NCI-H748 treated with DMSO at 0.1 percent for 48 hours (cell line): ENCODE results near the gene ZNF622.
"Not testable (repeated sequence)": the region's sequence is repeated elsewhere in the genome, so short reads cannot be mapped to it uniquely, and the experiment has no call there.

Source experiments
- DNase-seq: peaks from one replicate; lab custom pipeline; 2025; lab: John Stamatoyannopoulos, UW

ZNF622 gene

DNA sequence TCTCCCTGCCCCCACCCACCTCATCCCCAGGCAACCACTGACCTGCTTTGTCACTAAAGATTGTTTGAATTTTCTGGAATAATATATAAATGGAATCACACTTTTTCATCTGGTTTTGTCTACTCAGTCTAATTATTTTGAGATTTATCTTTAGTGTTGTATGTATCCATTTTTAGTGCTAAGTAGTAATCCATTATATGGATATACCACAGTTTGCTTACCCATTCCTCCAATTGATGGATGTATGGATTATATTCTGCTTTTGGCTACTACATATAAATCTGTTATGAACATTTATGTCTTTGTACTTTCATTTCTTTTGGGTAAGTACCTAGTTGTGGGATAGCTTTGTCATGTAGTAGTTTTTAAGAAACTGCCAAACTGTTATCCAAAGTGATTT, 14.5 kb upstream of the ZNF622 start:
- no peak for DNase-seq

DNA sequence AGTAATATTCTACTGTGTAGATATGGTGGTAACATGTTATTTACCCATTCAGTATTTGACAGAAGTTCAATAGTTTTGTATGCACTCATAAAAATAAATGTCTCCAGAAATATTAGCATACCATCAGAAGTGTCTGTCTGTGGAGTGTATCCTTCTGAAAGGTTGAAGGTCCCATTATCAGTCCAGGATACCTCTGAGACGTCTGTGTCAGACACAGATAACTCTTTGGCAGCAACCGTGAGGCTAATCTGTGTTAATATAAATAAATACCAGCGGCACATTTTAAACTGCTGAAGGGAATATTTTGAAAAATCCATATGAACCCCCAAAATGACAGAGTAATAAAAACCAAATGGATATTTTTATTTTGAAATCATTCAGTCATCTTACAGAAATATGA, 11.9 kb upstream of the ZNF622 start:
- DNase-seq = no peak

DNA sequence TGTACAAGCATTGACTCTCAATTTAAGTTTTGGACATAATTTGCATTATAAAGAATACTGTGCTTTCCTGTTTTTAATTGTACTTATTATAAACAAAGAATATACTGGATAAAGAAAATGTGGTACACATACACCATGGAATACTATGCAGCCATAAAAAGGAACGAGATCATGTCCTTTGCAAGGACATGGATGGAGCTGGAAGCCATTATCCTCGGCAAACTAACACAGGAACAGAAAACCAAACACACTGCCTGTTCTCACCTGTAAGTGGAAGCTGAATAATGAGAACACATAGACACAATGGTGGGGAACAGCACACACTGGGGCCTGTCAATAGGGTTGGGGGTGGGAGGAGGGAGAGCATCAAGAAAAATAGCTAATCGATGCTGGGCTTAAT, 10.8 kb upstream of the ZNF622 start:
- not testable (repeated sequence) for DNase-seq

DNA sequence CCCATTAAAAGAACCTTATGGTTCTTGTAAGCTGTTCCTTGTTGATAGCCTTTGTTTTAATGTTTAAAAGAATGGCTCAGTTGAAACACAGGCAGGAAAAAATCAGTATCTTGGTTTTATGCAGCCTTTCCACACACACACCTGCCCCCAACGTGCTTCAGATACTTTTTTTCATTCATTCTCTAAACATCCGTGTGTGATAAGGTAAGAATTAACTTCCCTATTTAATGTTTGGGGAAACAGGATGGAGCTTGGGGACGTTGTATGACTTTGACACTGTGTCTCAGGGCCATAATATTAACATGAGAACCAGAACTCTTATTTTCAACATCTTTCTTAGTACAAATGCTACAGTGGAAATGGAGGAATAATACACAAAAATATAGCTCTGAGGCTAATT, 5.8 kb upstream of the ZNF622 start:
- DNase-seq = no peak

DNA sequence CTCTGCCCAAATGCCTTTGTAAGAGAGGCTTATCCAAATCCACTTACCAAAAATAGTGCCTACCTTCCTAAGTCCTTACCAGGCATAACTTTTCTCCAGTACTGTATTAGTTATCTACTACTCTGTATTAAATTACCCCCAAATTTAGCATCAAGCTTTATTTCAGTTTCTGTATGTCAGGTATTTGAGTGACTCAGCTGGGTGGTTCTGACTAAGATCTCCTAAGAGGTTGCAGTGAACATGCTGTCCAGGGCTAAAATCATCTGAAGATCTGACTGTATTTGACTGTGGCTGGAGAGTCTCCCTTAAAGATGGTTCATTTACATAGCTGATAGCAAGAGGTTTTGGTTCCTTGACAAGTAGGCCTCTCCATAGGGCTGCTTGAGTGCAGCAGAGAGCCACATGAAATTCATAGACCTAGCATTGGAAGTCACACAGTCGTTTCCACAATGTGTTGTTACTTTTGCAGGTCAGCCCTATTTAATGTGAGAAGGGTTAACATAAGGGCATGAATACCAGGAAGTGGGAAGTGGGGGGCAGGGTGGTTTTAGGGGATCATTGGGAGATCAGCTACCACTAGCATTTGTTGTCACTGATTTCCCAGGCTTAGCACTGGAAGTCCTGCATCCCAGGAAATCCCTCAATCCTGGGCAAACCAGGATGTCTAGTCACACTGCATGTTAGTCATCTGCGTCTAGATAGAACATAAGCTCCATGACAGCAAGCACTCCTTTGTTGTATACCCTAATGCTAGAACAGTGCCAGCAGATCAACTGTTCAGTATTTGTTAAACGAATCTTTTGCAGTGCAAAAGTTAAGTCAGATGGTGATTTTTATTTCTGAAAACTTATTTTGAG, 2.0 kb upstream of the ZNF622 start:
- DNase-seq = no peak

DNA sequence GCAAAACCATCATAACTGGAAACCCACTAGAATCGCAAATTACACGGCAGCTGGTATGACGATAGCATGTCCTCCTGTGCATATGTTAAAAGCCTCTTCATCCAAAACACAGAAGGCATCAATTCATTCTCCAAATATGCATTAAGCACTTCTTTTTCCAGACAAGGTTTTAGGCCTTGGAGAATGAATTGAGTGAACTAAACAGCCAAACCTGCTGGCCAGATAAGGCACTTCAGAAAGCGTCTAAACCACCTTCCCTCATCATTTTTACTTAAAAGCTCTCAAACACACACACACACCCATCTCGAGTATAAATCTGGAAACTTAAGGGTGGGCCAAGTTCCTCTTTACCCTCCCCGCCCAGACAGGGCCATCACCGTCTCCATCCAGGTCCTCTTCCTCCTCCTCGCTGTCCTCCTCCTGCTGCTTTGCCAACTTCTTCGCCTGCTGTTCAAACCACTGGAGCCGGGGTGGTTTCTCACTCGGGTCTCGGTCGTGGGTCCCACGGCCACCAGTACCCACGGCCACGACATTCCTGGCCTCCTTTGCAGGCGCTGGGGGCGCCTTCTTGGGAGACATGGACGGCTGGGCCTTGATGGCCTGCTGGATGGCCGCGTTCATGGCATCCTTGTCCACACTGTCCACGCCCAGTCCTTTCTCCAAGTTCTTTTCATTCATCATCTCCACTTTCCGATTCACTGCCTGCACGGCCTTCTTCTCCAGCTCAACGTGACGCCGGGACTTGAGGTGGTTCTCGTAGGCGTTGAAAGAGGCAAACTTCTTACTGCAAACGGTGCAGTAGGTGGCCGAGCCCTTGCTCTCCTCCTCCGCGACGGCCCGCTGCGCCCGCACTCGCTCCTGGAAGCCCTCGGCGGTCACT, 696 bp downstream of the ZNF622 start:
- DNase-seq = no peak

DNA sequence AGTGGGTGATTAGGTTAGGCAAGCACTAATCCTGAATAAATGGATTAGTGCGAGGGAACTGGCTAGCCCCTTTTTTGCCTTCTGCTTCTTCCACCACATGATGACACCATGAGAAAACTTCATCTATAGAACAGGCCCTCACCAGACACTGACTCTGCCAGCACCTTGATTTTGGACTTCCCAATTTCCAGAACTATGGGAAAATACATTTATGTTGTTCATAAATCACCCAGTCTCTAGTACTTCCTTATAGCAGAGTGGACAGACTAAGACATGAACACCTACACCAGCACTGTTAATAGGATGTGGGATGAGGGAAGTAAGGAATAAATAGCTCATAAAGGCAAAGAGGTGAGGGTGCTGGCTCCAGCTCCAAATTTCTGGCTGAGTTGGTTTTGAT, 1.4 kb downstream of the ZNF622 start:
- no peak for DNase-seq

DNA sequence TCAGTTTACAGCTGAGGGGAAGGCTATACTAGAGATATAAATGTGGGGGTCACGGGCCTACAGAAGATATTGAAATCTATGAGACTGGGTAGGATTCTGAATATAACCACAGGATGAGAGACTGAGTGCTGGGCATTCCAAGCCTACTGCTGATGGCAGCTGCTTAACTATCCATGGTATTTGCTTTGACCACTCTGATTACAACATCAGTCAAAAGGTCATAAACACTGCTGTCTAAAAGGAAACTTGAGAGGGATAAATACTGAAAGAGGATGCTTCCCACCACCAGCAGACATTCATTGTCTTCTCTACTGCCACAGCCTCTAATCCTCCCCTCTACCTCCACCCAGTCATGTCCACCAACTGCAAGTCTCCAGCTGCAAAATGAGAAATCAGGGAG, 3.8 kb downstream of the ZNF622 start:
- DNase-seq = no peak

DNA sequence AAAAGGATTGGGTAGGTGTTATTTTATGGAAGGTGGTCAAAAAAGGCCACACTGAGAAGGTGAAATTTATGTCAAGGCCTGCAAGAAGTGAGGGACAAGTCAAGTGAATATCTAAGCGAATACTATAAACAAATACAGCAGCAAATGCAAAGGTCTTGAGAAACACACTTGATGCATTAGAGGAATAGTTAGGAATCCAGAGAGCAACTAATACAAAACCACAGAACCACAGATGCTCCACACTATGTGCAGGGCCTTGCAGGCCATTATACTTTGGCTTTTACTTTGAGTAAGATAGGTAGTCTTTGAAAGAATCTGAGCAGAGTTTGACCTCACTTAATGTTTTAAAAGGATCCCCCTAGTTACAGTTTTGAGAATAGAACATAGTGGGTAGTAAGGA, 4.6 kb downstream of the ZNF622 start:
- DNase-seq = no peak

DNA sequence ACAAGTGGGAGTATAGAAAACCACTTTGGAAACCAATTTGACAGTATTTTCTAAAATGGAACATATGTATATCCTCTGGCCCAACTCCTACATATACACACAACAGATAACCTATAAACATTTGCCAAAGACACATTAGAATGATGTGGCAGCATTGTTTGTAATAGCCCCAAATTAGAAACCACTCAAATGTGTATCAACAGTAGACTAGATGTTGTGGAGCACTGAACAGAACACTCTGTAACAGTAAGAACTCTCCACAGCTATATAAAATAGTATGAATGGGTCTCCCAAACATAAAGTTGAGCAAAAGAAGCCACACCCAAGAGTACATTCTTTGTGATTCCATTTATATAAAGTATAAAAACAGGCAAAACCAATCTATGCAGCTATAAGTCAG, 6.1 kb downstream of the ZNF622 start:
- DNase-seq = no peak

DNA sequence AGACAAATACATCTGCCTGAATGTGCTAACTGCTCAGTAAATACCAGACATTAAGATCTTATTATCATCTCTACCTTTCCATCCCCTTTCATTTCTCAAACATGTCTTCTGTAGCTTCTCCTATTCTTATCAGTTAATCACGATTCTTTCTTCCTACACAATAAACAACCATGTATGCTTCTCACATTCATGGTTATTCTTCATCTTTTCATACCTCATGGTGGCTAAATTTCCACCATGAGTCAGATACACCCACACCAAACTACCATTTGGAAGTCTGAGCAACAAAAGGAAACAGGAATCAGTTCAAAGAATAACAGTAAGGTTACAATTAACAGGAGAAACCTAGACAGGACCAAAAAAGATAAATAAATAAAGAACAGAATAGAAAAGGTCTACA, 7.7 kb downstream of the ZNF622 start:
- no peak for DNase-seq

DNA sequence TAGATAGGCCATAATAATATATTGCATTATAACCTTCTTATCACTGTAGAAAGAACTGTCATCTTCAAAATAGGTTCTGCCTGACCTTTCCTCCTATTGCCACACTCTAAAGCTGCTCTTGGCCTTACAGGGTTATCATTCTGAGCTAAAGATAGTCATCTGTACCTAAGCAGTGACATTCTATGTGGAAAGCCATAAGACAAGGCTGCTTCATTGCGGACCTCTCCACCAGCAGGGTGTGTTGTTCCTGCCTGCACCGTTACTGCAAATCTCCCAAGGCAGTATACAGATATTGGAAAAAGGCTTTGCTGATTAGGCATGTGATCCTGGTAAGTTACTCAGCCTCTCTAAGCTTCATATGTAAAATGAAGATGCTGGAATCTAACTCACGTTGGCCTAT, 8.1 kb downstream of the ZNF622 start:
- DNase-seq = no peak

DNA sequence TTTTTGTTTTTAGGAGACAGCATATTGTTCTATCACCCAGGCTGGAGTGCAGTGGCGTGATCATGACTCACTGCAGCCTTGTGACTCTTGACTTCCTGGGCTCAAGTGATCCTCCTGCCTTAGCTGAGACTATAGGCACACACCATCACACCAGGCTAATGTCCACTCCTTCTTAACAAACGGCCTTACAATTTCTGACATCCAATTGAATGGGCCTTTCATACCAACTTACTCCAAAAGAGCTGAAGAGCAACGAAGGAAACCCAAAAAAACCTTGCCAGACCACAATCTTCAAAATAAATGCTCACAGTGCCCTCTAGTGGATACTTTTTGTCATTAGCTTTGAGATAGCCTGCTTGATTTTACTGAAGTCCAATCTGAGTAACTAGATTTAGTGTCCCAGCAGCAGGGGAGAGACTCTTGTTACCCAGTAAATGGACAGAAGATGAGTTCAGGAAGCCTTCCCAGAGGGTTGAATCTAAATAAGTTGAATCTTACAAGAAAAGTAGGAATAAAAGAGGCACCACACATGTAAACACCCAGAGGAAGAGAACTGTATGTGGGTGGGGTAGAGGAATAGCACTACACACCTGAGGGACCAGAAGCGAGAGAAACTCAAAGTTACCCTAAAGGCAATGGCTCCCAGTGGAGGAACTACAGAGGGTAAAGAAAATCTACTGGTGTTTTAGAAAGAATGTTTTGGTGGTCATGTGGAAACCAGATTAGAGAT, 9.3 kb downstream of the ZNF622 start:
- peak; percentile 95 for DNase-seq

DNA sequence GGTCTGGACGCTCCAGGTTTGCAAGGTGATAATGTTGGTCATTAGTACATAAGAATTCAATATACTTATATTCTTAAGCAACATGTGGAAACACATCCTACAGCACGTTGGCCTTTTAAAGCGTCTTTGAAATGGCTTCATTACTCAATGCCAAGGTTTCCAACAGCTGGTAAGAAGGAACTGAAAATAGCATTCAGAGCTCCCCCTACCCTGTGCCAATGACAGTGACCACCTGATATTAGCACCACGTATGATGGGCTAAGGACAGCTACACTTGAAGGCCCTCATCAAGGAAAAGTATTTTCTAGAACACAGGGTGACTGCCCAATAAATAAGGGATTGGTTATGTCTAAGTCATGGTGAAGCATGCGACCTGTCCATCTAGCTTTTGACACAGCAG, 9.9 kb downstream of the ZNF622 start:
- DNase-seq = no peak

DNA sequence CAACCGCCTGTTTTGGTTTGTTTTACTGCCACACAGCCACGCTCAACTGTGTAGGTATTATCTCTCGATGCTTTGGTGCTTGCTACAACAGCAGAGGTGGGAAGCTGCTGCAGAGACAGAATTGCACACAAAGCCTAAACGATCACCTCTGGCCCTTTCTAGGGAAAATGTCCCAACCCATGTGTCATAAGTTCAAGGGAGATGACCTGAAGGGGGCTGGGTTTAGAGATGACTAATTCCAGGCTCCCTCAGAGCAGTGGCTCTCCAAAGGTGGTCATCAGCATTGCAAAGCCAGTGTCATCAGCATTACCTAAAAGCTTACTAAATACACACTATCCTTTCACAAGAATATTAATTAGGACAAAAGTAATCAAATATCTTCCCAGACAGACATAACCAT, 10.9 kb downstream of the ZNF622 start:
- DNase-seq = no peak

DNA sequence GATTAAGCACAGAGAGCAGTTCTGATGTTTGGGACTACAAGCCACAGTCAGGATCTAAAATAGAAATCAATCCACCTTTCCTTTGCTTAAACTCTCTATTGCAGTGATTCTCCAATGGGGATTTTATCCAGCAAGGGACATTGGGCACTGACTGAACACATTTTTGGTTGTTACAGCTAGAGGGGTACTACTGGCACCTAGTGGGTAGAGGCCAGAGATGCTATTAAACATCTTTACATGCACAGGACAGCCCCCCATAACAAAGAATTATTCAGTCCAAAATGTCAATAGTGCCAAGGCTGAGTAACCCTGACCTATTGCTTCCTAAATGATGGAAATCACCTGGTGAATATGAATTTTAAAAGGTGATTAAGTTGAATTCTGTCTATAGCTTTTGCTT, 12.0 kb downstream of the ZNF622 start:
- DNase-seq = peak; percentile 77

DNA sequence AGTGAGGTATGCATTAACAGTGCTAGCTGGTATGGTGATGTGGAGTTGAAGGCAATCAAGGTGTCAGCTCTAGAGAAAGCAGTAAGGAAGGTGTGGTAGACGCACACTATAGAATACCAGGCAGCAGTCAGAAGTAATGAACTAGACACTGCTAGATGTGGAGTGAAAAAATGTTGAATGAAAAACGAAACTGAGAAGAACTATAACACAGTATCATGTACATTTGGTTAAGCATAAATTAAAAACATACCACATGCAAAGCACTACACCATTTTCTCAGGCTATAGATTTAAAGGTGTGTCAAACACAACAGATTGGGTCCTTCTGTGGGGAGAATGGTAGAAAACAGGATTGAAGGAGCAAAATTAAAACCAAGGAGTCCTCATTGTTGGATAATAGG, 15.4 kb downstream of the ZNF622 start:
- DNase-seq = no peak

DNA sequence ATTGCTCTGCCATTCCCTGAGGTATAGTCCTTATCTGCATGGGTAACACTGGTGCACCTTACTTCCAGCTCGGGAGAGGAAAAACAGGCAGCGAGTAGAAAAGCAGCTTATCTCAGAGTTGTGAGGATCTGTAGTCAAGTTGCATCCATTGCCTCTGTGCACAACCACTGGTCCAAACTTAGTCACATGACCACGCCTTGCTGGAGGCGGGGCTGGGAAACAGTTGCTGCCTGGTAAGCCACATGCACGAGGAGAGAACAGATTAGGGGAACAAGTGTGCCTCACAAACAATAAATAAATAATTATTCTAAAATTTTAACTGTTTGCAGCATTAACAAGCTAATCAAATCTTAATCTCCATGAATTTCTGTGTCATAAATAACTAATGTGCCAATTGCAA, 18.6 kb downstream of the ZNF622 start:
- DNase-seq = no peak

DNA sequence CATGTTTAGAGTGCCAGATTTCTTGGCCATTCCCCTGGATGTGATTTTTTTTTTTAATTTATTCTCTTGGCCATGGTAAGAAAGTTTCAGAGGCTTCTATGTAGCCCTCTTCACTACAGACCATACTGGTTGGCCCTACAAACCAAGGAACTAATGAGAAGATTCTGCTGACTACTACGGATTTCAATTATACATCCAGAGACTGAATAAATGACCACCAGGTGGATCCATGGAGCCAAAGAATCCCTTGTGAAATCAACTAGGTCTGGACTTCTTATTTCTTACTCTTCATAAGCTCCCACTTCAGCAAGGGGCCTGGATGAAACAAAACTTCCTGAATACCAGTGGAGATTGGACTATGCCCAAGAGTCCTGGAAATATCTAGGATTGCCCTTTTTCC, 27.6 kb downstream of the ZNF622 start:
- no peak for DNase-seq

DNA sequence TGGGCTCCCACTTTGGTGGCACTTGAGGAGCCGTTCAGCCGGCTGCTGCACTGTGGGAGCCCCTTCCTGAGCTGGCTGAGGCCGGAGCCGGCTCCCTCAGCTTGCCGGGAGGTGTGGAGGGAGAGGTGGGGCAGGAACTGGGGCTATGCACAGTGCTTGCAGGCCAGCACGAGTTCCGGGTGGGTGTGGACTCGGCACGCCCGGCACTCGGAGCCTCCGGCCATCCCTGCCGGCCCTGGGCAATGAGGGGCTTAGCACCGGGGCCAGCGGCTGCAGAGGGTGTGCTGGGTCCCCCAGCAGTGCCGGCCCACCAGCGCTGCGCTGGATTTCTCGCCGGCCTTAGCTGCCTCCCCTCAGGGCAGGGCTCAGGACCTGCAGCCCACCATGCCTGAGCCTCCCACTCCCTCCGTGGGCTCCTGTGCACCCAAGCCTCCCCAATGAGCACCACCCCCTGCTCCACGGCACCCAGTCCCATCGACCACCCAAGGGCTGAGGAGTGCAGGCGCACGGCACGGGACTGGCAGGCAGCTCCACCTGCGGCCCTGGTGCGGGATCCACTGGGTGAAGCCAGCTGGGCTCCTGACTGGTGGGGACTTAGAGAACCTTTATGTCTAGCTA, 29.4 kb downstream of the ZNF622 start:
- DNase-seq = not testable (repeated sequence)

DNA sequence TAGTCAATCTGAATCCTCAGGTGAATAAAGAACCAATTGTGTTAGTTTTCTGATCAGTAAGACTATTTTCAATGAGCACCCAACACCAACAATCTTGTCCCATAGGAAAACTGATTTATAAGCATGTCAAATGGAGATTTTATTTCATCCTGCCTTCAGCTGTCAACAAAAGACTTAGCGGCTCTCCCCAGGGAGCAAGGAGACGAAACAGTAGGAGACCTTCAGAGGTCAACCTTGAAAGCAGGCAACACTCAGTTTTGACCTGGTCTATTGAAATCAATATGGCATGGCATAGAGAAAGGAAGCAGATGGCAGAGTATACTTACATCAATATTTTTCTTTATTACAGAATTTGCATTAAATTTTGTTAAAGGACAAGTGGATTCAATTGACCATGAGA, 34.1 kb downstream of the ZNF622 start:
- peak; percentile 71 for DNase-seq
